Stimulated activated CD8-positive, alpha-beta memory T cell treated with anti-CD3 and anti-CD28 coated beads, Interleukin-4, amount 100 ng/mL, for 24 hours (primary cell): ENCODE results near the gene ZNF785.
"Not testable (repeated sequence)": the region's sequence is repeated elsewhere in the genome, so short reads cannot be mapped to it uniquely, and the experiment has no call there.

ENCODE experiments used
- DNase-seq: peaks from one replicate; pipeline ENCODE4 v3.0.0-alpha.2; 2020; ENCODE audit warnings: low read depth

The ZNF785 gene

DNA sequence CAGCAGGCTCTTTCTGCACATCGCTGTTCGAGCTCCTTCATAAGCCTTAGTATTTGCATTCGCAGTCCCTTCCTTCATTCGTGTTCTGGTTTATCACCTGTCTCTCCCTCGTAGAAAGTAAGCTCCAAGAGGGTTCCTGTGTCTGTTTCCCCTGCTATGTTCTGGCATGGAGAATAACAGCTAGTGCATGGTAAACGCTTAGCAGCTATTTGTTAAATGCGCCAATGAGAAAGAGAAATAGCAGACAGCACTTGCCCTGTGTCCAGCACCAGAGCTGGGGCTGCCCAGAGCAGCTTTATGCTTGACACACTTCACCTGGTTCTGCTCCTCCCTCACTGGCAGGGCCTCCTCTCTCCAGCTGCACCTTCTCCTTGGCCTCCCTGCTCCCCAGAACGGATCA is 19.5 kb downstream of the ZNF785 start:
- DNase-seq = no peak

DNA sequence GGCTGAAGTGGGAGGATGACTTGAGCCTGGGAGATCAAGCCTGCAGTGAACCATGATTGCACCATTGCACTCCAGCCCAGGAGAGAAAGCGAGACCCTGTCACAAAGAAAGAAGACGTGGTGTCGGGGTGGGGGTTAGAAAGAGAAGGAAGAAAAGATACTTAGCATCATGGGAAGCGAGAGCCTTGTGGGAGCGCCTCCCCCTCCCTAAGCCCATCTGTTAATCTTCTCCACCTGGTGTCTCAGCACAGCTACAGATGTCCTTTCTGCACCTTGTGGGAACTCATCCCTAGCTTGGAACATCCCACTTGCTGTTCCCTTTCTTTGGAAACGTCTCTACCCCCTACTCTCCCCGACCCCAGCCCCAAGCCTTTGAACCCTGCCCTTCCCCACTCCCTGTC is 20.0 kb downstream of the ZNF785 start:
- no peak for DNase-seq

DNA sequence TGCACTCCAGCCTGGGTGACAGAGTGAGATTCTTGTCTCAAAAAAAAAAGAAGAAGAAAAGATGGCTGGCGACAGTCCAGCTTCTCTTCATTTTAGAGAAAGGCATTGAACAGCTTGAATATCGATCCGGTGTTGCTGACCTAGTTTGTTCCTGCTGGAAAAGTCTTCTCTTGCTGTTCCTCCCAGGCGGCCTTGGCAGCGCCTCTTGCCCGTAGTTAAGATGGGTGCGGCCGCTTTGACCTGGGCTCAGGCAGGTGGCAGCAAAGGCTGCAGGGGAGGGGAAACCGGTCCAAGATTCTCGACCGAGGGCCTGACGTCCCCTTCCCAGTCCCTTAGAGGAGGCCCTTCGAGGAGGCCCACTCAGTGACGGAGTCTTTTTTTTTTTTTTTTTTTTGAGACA is 23.5 kb downstream of the ZNF785 start:
- DNase-seq = no peak

DNA sequence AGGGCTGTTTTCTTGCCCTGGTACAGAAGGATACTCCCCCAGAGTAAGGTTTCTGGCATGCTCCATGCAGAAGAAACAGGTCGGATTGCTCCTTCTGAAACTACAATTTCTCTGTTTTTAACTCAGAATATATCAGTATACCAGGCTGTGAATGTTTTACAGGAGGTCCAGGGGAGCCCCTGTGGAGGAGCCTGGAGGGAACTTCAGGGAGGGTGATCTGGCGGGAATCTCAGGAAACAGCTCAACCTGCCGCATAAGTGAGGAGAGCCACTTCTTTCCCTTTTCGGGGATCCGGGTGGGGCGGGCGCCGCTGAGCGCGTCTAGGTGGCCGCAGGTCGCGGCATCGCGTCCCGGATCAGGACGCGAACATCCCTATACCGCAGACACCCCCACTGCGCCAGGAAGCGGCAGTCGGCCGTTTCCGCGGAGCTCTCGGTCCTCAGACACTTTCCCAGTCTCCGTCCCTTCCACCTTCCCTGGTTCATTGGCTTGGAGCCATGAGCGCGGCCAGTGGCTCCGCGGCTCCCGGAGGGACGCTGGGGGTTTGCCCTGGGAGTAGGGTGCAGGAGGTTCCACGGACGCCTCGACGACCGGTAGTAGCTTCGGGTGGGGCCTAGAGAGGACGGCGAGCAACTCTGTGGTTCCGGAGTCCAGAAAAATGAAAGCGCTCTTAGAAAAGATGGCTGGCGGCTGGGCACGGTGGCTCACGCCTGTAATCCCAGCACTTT is 24.2 kb downstream of the ZNF785 start:
- no peak for DNase-seq

DNA sequence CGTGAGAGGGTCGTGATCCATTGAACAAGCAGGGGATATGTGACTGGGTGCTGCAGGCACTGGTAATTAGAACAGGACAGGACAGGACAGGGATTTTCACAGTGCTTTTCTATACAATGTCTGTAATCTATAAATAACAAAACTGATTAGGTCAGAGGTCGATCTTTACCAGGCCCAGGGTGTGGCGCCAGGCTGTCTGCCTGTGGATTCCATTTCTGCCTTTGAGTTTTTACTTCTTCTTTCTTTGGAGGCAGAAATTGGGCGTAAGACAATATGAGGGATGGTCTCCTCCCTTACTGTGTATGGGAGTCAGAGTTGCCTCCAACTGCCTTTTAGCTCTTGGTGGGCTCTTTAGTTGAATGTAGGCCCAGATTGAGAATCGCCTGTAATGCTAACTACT is 25.8 kb downstream of the ZNF785 start:
- no peak for DNase-seq

DNA sequence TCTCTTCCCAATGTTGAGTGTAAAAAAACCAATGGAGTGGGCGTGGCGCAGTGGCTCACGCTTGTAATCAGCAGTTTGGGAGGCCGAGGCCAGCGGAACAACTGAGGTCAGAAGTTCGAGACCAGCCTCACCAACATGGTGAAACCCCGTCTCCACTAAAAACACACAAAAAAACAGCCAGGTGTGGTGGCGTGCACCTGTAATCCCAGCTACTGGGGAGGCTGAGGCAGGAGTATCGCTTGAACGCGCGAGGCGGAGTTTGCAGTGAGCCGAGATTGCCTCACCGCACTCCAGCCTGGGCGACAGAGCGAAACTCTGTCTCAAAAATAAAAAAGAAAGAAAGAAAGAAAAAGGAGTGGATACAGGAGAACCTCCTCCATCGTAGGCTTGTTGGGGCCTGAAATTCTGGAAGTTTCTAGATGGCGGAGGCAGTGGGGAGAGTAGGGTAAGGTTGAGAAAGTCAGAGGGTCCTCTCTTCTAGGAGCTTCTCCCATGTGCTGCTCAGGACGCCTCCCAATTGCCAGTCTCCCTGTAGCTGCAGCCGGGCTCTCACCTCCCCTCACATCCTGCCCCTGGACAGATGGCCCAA is 26.6 kb downstream of the ZNF785 start:
- no peak for DNase-seq

DNA sequence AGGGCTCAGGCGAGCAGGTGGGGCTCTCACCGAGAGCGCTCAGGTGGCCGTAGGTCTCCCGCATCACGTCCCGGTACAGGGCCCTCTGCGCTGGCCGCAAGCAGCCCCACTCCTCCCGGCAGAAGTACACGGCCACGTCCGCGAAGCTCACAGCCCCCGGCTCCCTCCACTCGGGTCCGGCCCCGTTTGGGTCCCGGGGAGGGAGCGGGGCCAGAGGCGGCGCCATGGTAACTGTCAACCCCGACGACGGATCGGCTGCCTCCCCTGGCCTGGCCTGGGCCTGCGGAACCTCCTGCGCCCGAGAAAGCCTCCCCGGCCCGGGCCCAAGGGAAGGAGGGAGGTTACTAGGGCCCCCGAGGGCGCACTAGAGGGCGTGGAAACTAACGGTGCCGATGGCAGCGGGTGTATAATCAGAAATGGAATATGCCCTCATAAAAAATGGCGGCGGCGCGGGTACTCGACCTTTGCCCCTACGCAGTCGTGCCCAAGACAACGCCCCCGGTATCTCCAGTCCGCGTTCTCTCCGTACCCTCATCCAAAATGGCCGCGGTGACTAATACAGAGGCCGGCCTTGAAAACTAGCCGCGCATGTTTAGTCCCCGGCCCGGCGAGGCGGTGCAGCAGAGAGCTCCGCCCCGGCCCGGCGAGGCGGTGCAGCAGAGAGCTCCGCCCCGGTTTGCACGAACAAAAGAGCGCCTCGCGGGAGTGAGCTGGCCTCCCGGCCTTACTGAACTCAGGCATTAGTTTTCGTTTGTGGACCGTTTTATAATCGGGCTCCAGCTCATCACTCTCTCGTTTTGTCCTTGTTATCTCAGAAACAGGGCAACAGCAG is 27.3 kb downstream of the ZNF785 start, which contains the start of gene ZNF764:
Gene ZNF764 (minus strand): TSS at position 418 of the 832 bp plus-strand sequence. CDS start 192 bp downstream, at position 226.
- DNase-seq = peak; percentile 94

DNA sequence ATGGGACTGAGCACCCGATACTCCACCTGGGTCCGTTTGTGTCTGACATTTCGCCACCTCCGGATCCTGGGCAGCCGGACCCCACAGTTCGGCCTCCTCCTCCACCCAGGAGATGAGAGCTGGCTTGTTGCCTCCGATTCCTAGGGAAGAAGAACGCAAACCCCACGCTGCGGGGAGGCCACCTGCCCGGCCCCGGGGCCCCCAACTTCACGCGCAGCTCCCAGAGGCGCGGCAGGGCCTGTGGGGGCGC is 27.9 kb downstream of the ZNF785 start:
- no peak for DNase-seq

DNA sequence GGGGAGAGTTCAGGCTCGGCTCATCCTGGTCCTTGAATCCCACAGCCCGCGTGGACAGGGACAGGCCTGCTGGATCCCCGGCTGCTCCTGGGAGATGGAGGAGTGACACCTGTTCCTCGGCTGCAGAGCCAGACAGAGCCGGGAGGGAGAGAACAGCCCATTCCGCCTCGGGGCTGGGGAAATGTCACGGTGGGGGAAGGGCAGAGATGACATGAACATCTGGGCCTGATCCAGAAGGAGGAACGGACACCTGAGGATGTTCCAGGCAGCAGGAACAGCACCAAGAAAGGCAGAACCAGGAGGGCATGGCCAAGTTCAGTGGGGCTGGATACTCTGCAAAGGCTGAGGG is 29.4 kb downstream of the ZNF785 start:
- DNase-seq = no peak

DNA sequence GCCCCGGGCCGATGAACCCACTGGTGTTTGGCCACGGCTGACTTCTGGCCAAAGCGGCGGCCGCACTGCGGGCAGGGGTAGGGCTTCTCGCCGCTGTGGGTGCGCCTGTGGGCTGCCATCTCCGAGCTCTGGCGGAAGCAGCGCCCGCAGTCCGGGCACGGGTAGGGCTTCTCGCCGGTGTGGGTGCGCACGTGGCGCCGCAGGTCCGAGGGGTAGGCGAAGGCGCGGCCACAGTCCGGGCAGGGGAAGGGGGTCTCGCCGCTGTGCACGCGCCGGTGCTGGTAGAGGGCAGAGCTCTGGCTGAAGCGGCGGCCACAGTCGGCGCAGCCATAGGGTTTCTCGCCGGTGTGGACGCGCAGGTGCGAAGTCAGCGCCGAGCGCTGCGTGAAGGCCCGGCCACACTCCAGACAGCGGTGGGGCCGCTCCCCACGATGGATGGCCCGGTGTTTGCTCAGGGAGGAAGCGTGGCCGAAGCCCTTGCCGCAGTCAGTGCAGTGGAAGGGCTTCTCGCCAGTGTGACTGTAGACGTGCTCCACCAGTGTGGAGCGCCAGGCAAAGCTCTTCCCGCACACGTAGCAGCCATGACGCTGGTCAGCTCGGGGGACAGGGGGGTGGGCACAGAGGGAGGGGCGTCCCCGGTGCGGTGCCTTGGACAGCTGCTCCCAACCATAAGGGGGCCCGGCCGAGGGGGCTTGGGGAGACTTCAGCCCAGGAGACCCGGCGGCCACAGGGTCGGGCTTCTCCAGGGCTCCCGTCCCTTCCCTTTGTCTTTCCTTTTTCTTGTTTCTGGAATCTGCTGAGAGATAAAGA is 30.0 kb downstream of the ZNF785 start:
- DNase-seq = no peak

DNA sequence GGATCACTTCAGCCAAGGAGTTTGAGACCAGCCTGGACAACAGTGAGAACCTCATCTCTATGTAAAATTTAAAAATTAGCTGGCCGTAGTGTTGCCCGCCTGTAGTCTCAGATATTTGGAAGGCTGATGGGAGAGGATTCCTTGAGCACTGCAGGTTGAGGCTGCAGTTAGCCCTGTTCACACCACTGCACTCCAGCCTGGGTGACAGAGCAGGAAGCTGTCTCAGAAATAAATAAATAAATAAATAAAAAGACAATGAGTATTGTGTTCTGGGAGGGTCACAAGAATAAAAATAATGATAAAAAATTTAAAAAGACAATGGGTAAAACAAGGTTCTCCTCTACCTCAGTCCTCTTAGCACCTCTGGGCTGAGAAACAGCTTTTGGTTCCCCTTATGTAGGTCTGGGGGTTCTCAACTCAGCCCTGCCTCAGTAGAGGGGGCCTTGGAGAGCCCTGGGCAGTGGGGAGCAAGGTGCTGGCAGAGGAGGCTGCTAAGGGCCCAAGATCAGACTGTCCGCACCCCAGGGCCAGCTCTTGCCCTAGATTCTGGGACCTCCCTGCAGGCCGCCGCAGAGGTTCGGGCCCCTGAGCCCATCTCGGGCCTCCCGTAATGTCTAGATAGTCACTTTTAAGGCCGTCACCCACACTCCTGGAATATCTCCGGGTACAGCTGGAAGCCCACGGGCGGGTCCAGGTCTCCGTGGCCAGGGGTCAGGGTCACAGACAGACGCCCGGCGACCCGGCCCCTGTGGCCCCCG is 30.8 kb downstream of the ZNF785 start:
- no peak for DNase-seq

DNA sequence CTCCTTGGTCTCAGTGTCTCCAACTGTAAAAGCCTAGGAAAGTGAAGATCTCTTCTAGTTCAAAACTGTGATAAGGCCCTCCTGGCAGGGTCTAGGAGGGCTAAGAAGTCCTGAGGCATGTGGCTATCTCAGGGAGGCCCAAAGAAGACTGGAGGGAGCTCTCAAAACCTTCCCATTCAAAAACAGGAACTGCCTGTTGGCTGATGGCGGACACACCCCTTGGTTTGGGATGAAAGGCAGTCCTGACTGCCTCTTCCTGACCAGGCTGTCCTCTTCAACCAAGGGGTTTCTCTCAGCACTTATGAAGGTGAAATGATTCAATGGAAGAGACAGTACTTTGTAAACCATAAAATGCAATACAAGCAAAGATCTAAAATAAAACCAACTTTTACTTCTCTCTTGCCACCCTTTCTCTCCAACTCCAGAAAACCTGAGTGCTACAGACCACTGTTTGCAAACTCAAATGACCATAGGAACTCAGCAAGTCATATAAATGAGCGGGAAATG is 32.1 kb downstream of the ZNF785 start:
- DNase-seq = no peak

DNA sequence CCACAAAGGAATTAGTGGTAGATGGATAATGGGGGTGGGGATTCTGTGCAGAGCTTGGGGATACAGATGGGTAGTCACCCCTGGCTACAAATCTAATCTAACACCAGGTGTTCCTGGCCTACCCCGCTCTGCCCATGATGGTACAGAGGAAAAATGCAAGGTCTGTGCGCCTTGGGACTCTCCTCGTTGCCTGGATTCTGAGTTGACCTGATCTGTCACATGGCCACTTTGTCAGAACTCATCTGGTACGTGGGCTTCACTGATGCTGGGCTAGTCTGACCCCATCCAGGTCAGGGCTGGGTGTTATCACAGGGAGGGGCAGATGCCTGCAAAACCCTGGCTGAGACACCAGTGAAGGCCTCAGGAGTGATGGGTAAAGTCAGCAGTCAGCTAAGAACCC is 32.5 kb downstream of the ZNF785 start:
- DNase-seq = no peak

DNA sequence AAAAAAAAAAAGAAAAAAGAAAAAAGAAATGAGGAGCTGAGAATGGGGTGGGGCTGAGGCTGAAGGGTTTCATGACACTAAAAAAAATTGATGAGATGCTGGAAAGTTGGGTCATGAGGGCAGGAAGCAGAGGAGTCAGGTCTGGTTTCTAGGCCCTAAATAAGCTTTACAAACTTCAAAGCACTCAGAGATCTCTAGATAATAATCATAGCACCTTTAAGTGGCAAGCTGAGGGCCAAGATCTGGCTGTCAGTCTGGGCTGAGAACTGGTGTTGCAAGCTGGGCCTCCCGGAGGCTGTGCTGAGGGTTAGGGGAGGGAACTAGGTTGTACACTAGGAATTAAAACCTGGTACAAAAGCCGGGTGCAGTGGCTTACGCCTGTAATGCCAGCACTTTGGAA is 33.7 kb downstream of the ZNF785 start:
- DNase-seq = peak; percentile 41

DNA sequence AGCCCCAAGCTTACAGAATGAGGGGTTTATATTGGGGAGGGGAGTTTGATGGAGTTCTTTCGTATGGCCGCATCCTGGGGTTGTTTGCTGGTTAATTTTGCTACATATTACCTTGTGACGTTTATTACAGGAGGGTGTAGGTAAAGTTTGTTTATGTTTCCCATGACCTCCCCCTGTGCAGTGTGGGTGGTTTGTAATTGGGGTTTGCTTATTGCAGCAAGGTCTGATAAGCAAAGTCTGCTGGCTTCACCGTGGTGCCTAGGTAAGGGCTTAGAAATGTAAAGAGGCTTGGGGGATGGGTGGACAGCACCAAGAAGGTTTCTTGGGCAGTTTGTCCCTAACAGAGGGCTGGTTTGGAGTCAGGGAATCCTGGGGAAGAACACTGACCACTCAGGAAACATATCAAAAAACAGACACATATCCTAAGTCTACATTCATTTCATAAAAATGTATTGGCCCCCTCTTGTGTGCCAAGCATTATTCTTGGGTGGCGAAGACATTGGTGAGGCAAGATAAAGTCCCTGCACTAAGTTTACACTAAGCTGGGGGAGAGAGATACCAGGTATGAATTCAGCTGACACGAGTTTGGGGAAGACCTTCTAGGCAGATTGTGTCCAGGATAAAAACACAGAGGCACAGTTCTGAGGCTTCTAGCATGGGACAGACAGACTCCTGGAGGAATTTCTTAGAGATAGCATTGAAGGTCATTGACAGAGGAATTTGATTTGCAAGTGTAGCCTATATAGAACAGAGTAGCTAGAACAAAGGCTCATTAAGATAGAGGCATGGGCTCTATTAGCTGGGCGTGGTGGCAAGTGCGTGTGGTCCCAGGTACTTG is 36.9 kb downstream of the ZNF785 start:
- DNase-seq = no peak

DNA sequence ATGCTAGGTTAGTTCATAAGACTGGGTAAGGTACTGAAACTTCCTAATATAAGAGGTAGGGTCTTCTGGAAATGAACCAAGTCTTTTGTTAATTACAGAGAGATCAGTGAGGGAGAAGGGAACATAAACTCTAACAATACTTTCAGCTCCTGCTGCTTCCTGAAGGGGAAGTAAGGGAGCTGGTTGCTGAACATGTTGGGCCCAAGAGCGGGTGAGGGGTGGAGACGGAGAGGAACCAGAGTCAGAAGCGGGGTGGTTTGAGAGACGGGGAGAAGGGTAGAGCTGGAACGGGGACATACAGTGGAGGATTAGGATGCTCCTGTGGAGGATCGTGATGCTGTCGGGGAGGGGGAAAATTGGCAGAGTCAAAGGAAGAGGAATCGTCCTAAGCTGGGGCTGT is 39.4 kb downstream of the ZNF785 start:
- DNase-seq = no peak

DNA sequence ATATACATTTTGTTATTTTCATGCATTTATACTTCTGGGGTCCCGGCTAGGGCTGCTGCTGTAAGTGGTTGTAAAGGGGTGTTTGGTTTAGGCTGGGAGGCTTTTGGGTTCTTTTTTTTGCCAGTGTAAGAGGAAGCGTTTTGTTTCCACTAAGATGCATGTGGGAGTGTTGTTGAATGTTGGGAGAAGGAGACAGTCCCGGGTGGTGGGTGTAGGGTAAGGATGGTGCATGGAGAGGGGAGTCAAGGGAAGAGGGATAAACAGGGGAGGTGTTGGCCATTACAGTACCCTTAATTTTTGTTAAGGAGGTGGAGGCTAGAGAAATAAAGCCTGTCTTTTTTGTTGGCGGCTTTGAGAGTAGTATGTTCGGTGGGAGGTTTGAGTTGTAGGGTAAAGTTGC is 42.4 kb downstream of the ZNF785 start:
- DNase-seq = no peak

DNA sequence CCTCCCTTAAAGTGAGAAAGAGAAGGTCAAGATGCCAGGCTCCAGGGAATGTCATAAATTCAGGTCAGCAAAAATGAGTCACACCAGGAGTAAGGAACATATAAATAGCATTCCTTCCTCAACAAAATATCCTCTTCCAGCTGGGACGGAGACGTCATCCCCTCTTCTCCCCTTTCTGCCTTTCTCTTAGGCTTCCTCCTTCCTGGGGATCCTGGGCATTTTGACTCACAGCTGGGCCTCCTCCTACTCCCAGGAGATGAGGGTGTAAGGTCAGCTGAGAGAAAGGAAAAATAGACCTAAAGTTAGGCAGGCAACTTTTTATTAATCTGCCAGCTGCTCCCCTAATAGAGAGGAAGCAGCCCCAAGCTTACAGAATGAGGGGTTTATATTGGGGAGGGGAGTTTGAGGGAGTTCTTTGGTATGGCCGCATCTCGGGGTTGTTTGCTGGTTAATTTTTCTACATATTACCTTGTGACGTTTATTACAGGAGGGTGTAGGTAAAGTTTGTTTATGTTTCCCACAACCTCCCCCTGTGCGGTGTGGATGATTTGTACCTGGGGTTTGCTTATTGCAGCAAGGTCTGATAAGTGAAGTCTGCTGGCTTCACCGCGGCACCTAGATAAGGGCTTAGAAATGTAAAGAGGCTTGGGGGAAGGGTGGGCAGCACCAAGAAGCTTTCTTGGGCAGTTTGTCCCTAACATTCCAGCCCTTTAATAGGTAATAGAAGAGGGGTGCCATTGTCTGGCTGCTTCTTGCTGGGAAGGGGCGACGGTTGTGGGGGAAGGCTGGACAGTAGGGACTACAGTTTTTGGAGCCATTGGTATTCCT is 43.8 kb downstream of the ZNF785 start:
- no peak for DNase-seq

DNA sequence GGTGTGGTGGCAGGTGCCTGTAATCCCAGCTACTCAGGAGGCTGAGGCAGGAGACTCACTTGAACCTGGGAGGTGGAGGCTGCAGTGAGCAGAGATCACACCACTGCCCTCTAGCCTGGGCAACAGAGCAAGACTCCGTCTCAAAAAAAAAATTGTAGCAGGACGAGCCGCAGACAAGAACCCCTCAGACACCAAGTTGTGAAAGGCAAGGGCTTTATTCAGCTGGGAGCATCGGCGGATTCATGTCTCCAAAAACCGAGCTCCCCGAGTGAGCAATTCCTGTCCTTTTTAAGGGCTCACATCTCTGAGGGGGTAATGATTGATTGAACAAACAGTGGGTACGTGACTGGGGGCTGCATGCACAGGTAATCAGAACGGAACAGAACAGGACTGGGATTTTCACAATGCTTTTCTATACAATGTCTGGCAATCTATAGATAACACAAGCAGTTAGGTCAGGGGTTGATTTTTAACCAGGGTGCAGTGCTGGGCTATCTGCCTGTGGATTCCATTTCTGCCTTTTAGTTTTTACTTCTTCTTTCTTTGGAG is 44.5 kb downstream of the ZNF785 start:
- not testable (repeated sequence) for DNase-seq
